ENCODE measurements around the gene ZFP91. TPM values are rescaled to one million over a fixed set of nuclear protein-coding genes. Genes with fewer than 3 reads are reported as not detected.
A peak's percentile ranks its signal among the peaks of the same experiment; 100 is the strongest.

ZFP91 gene
- total and polyA plus RNA-seq, 2 of the 4 experiments (the other 2 are of a cell fraction): 20.7 to 25.3 TPM

DNA sequence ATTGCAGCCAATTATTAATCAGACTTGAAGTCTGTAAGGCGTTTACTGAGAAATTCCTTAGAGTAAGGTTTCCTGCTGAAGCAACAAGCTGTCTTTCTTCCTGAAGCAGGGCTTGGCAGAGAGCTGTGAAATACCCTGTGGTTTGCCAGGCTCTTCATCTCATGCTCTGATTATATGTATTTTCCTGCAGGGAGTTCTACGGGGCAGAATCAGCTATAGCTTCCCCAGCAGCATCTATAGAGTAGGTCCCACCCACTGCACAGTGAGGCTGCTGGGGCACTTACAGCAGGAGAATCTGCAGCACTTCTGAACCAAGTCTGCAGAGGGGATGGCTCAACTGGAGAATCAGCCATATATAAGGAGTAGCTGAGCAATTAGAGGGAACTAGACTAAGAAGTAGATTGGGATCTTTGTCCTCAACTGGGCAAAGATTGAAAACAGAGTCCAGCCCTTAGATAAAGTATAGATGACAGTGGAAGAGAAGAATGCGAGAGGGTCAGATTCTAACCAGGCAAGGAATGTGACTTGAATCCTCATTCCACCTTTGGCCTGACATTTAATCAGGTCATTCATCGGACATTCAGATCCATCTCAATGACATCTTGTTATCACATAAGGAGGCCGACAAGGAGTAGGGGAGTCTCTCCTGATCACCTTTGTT is 81.2 kb downstream of the ZFP91 start:
- H3K14ac ChIP-seq (replicated peaks; ENCODE audit: low read depth, low read length): no peak overlapping the region
- dilution Hi-C loops (cut with HindIII; ENCODE audit: low sequenced_read_pairs, unreplicated experiment): no loop called here
- WGBS, 2 experiments (ENCODE audit: extremely low coverage in 2 of 2, insufficient read length in 1 of 2): no CpG with 5 or more reads among the region's 5 CpGs
- no peak overlapping the region for H3K18ac ChIP-seq (ENCODE audit: low read depth, low read length)
- H3K4me3 ChIP-seq (ENCODE audit: insufficient read depth, low read depth, low read length): no peak overlapping the region
- H3K9me1 ChIP-seq (ENCODE audit: insufficient read depth, low read length): no peaks in the 10 kb centered on the region
- no peaks in the 10 kb centered on the region for H3K36me3 ChIP-seq (ENCODE audit: control insufficient read depth, insufficient read depth, low read length)
- H3K23ac ChIP-seq (ENCODE audit: low read depth, low read length): no peak overlapping the region
- H4K8ac ChIP-seq (ENCODE audit: low read depth in 2 of 2, low read length in 2 of 2): no peak overlapping the region
- ATAC-seq (ENCODE audit: low read depth): peak; percentile 27; the same call in 1 of the 2 replicates
- ChIA-PET CTCF (no interaction called here), POLR2A (ENCODE audit: unreplicated experiment) (no interaction called here)
- no peak overlapping the region for H3K56ac ChIP-seq (ENCODE audit: extremely low read depth, insufficient read depth, low read length)
- H3K4me2 ChIP-seq (ENCODE audit: low read depth, low read length): no peak overlapping the region
- no peak overlapping the region for H2AK9ac ChIP-seq (replicated peaks; ENCODE audit: low read depth, low read length, poor library complexity)
- no peaks in the 10 kb centered on the region for H4K20me1 ChIP-seq (ENCODE audit: insufficient read depth, low read length)
- H3K79me1 ChIP-seq (ENCODE audit: low read depth in 1 of 2, low read length in 2 of 2): no peaks in the 10 kb centered on the region
- H3K9ac ChIP-seq (ENCODE audit: low read depth, low read length): no peak overlapping the region
- no peak overlapping the region for H4K5ac ChIP-seq (ENCODE audit: low read depth, low read length)
- no peak overlapping the region for H2BK5ac ChIP-seq (ENCODE audit: low read depth, low read length, poor library complexity, severe bottlenecking)
- in situ Hi-C loops (cut with MboI; ENCODE audit: low sequenced_read_pairs): no loop called here
- no peak overlapping the region for H2BK20ac ChIP-seq (ENCODE audit: low read depth, low read length)
- DNase-seq: no peak
- no peak overlapping the region for H2AK5ac ChIP-seq (ENCODE audit: low read depth, low read length)
- H4K91ac ChIP-seq (ENCODE audit: insufficient read depth, low read depth, low read length): no peak overlapping the region
- H2BK120ac ChIP-seq (ENCODE audit: low read depth, low read length): no peak overlapping the region
- BruUV-seq (replicated peaks): no TSS peak
- H3K27ac ChIP-seq (ENCODE audit: insufficient read depth, low read length): no peak overlapping the region
- intact Hi-C loops (cut with micrococcal nuclease): no loop called here
- peaks cover 2% of the 10 kb centered on the region; the same call in 1 of the 2 replicates for H3K4me1 ChIP-seq (ENCODE audit: control insufficient read depth, insufficient read depth, low read length)
- peaks cover 1% of the 10 kb centered on the region; the same call in 1 of the 2 replicates for H3K27me3 ChIP-seq (ENCODE audit: control insufficient read depth, insufficient read depth, low read length)
- no peak overlapping the region for H2AFZ ChIP-seq (replicated peaks; ENCODE audit: low read length, poor library complexity)
- no peaks in the 10 kb centered on the region for H3K9me3 ChIP-seq (ENCODE audit: control insufficient read depth, insufficient read depth, low read length)
- no peak overlapping the region for H2BK15ac ChIP-seq (ENCODE audit: low read depth, low read length)
- no peak overlapping the region for H3K4ac ChIP-seq (ENCODE audit: low read depth, low read length)
- TF ChIP-seq RCOR1 (IDR thresholded peaks at IDR 0.05; ENCODE audit: insufficient replicate concordance, low read length): no peak
- TF ChIP-seq, protein P1, sequence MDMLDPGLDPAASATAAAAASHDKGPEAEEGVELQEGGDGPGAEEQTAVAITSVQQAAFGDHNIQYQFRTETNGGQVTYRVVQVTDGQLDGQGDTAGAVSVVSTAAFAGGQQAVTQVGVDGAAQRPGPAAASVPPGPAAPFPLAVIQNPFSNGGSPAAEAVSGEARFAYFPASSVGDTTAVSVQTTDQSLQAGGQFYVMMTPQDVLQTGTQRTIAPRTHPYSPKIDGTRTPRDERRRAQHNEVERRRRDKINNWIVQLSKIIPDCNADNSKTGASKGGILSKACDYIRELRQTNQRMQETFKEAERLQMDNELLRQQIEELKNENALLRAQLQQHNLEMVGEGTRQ (IDR thresholded peaks at IDR 0.05; ENCODE audit: low read depth, low read length): no peak
- no peak for TF ChIP-seq RAD21 (IDR thresholded peaks at IDR 0.05; ENCODE audit: low read length)
- no peak for TF ChIP-seq SMC3 (IDR thresholded peaks at IDR 0.05; ENCODE audit: low read depth, low read length)
- TF ChIP-seq MAZ (IDR thresholded peaks at IDR 0.05; ENCODE audit: borderline replicate concordance, low read depth, low read length): no peak
- TF ChIP-seq, protein P2, sequence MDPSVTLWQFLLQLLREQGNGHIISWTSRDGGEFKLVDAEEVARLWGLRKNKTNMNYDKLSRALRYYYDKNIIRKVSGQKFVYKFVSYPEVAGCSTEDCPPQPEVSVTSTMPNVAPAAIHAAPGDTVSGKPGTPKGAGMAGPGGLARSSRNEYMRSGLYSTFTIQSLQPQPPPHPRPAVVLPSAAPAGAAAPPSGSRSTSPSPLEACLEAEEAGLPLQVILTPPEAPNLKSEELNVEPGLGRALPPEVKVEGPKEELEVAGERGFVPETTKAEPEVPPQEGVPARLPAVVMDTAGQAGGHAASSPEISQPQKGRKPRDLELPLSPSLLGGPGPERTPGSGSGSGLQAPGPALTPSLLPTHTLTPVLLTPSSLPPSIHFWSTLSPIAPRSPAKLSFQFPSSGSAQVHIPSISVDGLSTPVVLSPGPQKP (IDR thresholded peaks at IDR 0.05; ENCODE audit: borderline replicate concordance, low read depth, low read length): no peak
- no peak for TF ChIP-seq MAFK (IDR thresholded peaks at IDR 0.05; ENCODE audit: low read depth, low read length)
- TF ChIP-seq, protein P3, sequence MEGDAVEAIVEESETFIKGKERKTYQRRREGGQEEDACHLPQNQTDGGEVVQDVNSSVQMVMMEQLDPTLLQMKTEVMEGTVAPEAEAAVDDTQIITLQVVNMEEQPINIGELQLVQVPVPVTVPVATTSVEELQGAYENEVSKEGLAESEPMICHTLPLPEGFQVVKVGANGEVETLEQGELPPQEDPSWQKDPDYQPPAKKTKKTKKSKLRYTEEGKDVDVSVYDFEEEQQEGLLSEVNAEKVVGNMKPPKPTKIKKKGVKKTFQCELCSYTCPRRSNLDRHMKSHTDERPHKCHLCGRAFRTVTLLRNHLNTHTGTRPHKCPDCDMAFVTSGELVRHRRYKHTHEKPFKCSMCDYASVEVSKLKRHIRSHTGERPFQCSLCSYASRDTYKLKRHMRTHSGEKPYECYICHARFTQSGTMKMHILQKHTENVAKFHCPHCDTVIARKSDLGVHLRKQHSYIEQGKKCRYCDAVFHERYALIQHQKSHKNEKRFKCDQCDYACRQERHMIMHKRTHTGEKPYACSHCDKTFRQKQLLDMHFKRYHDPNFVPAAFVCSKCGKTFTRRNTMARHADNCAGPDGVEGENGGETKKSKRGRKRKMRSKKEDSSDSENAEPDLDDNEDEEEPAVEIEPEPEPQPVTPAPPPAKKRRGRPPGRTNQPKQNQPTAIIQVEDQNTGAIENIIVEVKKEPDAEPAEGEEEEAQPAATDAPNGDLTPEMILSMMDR (conservative IDR thresholded peaks at IDR 0.05; ENCODE audit: low read depth, low read length): no peak
